H9 (cell line): ENCODE data around the gene RADIL. TPM values are rescaled to one million over a fixed set of nuclear protein-coding genes. Genes with fewer than 3 reads are reported as not detected.

Experiments used
- DNase-seq: peaks from one replicate; pipeline ENCODE4 v3.0.0-alpha.2; 2017
- H2AFZ ChIP-seq: one replicate; pipeline ENCODE4 v1.6.1; 2013; ENCODE audit warnings: mild to moderate bottlenecking, low read length, control low read depth, moderate library complexity
- H2AK5ac ChIP-seq: 2 replicates; pipeline ENCODE4 v1.6.1; 2013; ENCODE audit warnings: low read length, control low read depth, mixed read lengths; ENCODE audit not compliant: insufficient read length
- H2BK120ac ChIP-seq: one replicate; pipeline ENCODE4 v1.6.1; 2013; ENCODE audit warnings: low read depth, mild to moderate bottlenecking, low read length, control low read depth, inconsistent platforms; ENCODE audit not compliant: poor library complexity, severe bottlenecking
- H2BK12ac ChIP-seq: 2 replicates; pipeline ENCODE4 v1.6.1; 2013; ENCODE audit warnings: low read length, control low read depth, mixed read lengths, low read depth; ENCODE audit not compliant: insufficient read length
- H2BK15ac ChIP-seq: 2 replicates; pipeline ENCODE4 v1.6.1; 2013; ENCODE audit warnings: low read depth, low read length, control low read depth
- H2BK20ac ChIP-seq: one replicate; pipeline ENCODE4 v1.6.1; 2013; ENCODE audit warnings: low read depth, mild to moderate bottlenecking, low read length, control low read depth, inconsistent platforms; ENCODE audit not compliant: poor library complexity, severe bottlenecking
- H2BK5ac ChIP-seq: 2 replicates; pipeline ENCODE4 v1.6.1; 2013; ENCODE audit warnings: low read length, control low read depth, mixed read lengths; ENCODE audit not compliant: insufficient read length
- H3K14ac ChIP-seq: 2 replicates; pipeline ENCODE4 v1.6.1; 2013; ENCODE audit warnings: low read length, control low read depth; ENCODE audit not compliant: insufficient read depth
- H3K18ac ChIP-seq: 2 replicates; pipeline ENCODE4 v1.6.1; 2013; ENCODE audit warnings: low read depth, mild to moderate bottlenecking, mixed read lengths, low read length, control low read depth; ENCODE audit not compliant: insufficient read length
- H3K23ac ChIP-seq: 2 replicates; pipeline ENCODE4 v1.6.1; 2013; ENCODE audit warnings: low read length, control low read depth, mixed read lengths, low read depth; ENCODE audit not compliant: insufficient read length
- H3K23me2 ChIP-seq: 2 replicates; pipeline ENCODE4 v1.6.1; 2013; ENCODE audit warnings: low read depth, mild to moderate bottlenecking, mixed read lengths, low read length, control low read depth; ENCODE audit not compliant: insufficient read length, poor library complexity, severe bottlenecking
- H3K27ac ChIP-seq: 2 replicates; pipeline ENCODE4 v1.5.1; 2013; ENCODE audit warnings: low read length, control low read depth, mixed read lengths, low read depth; ENCODE audit not compliant: insufficient read length
- H3K27me3 ChIP-seq: 2 replicates; pipeline ENCODE4 v1.6.1; 2013; ENCODE audit warnings: low read length, control low read depth, inconsistent platforms; ENCODE audit not compliant: insufficient read depth
- H3K4ac ChIP-seq: 2 replicates; pipeline ENCODE4 v1.6.1; 2013; ENCODE audit warnings: low read depth, mild to moderate bottlenecking, control low read depth, inconsistent platforms, low read length, moderate library complexity
- H3K4me1 ChIP-seq: 2 replicates; pipeline ENCODE4 v1.6.1; 2013; ENCODE audit warnings: low read length, control low read depth, inconsistent platforms; ENCODE audit not compliant: insufficient read depth
- H3K4me2 ChIP-seq: 2 replicates; pipeline ENCODE4 v1.6.1; 2013; ENCODE audit warnings: low read length, control low read depth, mixed read lengths; ENCODE audit not compliant: insufficient read length, insufficient read depth
- H3K56ac ChIP-seq: 2 replicates; pipeline ENCODE4 v1.6.1; 2013; ENCODE audit warnings: low read depth, mild to moderate bottlenecking, mixed read lengths, low read length, control low read depth; ENCODE audit not compliant: insufficient read length
- H3K79me1 ChIP-seq: 2 replicates; pipeline ENCODE4 v1.6.1; 2013; ENCODE audit warnings: low read depth, mild to moderate bottlenecking, moderate library complexity, low read length, control low read depth, inconsistent platforms; ENCODE audit not compliant: insufficient read depth, poor library complexity, severe bottlenecking
- H3K79me2 ChIP-seq: 2 replicates; pipeline ENCODE4 v1.6.1; 2013; ENCODE audit warnings: low read length, control low read depth, inconsistent platforms; ENCODE audit not compliant: insufficient read depth
- H3K9ac ChIP-seq: 2 replicates; pipeline ENCODE4 v1.6.1; 2013; ENCODE audit warnings: low read length, control low read depth, mixed read lengths; ENCODE audit not compliant: insufficient read length; ENCODE audit errors: extremely low read depth
- H3K9me3 ChIP-seq: one replicate; pipeline ENCODE4 v1.6.1; 2013; ENCODE audit warnings: low read depth, low read length, inconsistent platforms; ENCODE audit not compliant: control insufficient read depth
- H3T11ph ChIP-seq: one replicate; pipeline ENCODE4 v1.6.1; 2013; ENCODE audit warnings: mild to moderate bottlenecking, low read length, control low read depth, inconsistent platforms
- H4K20me1 ChIP-seq: one replicate; pipeline ENCODE4 v1.6.1; 2013; ENCODE audit not compliant: control insufficient read depth, insufficient read length, insufficient read depth
- H4K5ac ChIP-seq: 2 replicates; pipeline ENCODE4 v1.6.1; 2013; ENCODE audit warnings: low read depth, mild to moderate bottlenecking, mixed read lengths, low read length, control low read depth; ENCODE audit not compliant: insufficient read length
- H4K8ac ChIP-seq: replicated peaks from 2 replicates; pipeline ENCODE4 v1.6.1; 2013; ENCODE audit warnings: low read length, control low read depth, mixed read lengths, low read depth; ENCODE audit not compliant: insufficient read length
- H4K91ac ChIP-seq: 2 replicates; pipeline ENCODE4 v1.6.1; 2013; ENCODE audit warnings: low read depth, mild to moderate bottlenecking, moderate library complexity, mixed read lengths, low read length, control low read depth; ENCODE audit not compliant: insufficient read length
- H3K27ac Mint-ChIP-seq, 3 experiments: 2 replicates in 2 of 3; 3 replicates in 1 of 3; pipeline ENCODE4 v1.8.0; 2020 to 2021; ENCODE audit warnings: mixed read lengths in 3 of 3, mild to moderate bottlenecking in 1 of 3, moderate library complexity in 1 of 3
- H3K27me3 Mint-ChIP-seq: 2 replicates; pipeline ENCODE4 v1.8.0; 2021; ENCODE audit warnings: low read depth, mild to moderate bottlenecking, moderate library complexity, mixed read lengths
- H3K36me3 Mint-ChIP-seq, 3 experiments: 2 replicates in 2 of 3; 3 replicates in 1 of 3; pipeline ENCODE4 v1.8.0; 2020 to 2021; ENCODE audit warnings: low read depth in 3 of 3, mixed read lengths in 3 of 3; ENCODE audit not compliant: insufficient read depth in 1 of 3
- H3K4me1 Mint-ChIP-seq, 2 experiments: 2 replicates each; pipeline ENCODE4 v1.8.0; 2020; ENCODE audit warnings: mixed read lengths in 2 of 2
- H3K4me3 Mint-ChIP-seq, 2 experiments: 2 replicates in 1 of 2; 3 replicates in 1 of 2; pipeline ENCODE4 v1.8.0; 2020 to 2021; ENCODE audit warnings: mild to moderate bottlenecking in 2 of 2, mixed read lengths in 2 of 2, moderate library complexity in 1 of 2
- H3K9me3 Mint-ChIP-seq, 2 experiments: 2 replicates in 1 of 2; 3 replicates in 1 of 2; pipeline ENCODE4 v1.8.0; 2020; ENCODE audit warnings: mild to moderate bottlenecking in 2 of 2, mixed read lengths in 2 of 2, moderate library complexity in 1 of 2
- CTCF ChIP-seq: fragments of 200-600 bp; sonication (generic); conservative IDR thresholded peaks from 3 replicates; pipeline ENCODE4 v1.8.0; 2021; ENCODE audit warnings: antibody characterized with exemption, mild to moderate bottlenecking
- WGBS: extraction: QIAGEN DNeasy Blood & Tissue Kit; methylation state at CpG from one replicate; pipeline ENCODE4 v1.1.7; 2013; ENCODE audit warnings: missing lambda C conversion rate, low lambda C conversion rate, mixed read lengths; ENCODE audit not compliant: insufficient read length; ENCODE audit errors: extremely low coverage; 5-methylcytosine and 5-hydroxymethylcytosine counted together
- total RNA-seq: library from RNA; stranded (reverse); gene quantifications from 2 replicates; pipeline ENCODE4 v1.2.1, GENCODE V29; 2021

Gene RADIL
- total RNA-seq, 1 experiment from 2014 or later, result 4.7 TPM

- no peak overlapping the region for H4K91ac ChIP-seq
- no peak overlapping the region for H3K18ac ChIP-seq
- H2BK15ac ChIP-seq, result no peak overlapping the region
- no peak overlapping the region for H3K4ac ChIP-seq
- Mint-ChIP-seq H3K36me3 (peaks cover 0 to 3% (median 0%) of the 10 kb centered on the region in 3 experiments; a peak in 2 of 7 replicates), H3K9me3 (no peaks in the 10 kb centered on the region), H3K27ac (no peak overlapping the region), H3K4me3 (no peak overlapping the region), H3K4me1 (no peaks in the 10 kb centered on the region), H3K27me3 (no peaks in the 10 kb centered on the region; the same call in 1 of the 2 replicates)
- peak; percentile 23 for DNase-seq
- H4K8ac ChIP-seq, result no peak overlapping the region
- no CpG with 5 or more reads among the region's 14 CpGs for WGBS
- H3K23ac ChIP-seq, result no peak overlapping the region
- no peak for TF ChIP-seq CTCF
- H2BK120ac ChIP-seq, result no peak overlapping the region
- no peaks in the 10 kb centered on the region for H4K20me1 ChIP-seq
- H3K56ac ChIP-seq, result no peak overlapping the region
- H4K5ac ChIP-seq, result no peak overlapping the region
- no peaks in the 10 kb centered on the region for H3K9me3 ChIP-seq
- no peak overlapping the region for H3K14ac ChIP-seq
- no peaks in the 10 kb centered on the region for H3K79me2 ChIP-seq
- no peak overlapping the region for H3T11ph ChIP-seq
- H2BK5ac ChIP-seq, result no peak overlapping the region
- no peak overlapping the region for H3K27ac ChIP-seq
- no peaks in the 10 kb centered on the region for H3K27me3 ChIP-seq
- H2AFZ ChIP-seq, result no peak overlapping the region
- no peak overlapping the region for H2AK5ac ChIP-seq
- no peak overlapping the region for H2BK12ac ChIP-seq
- no peak overlapping the region for H2BK20ac ChIP-seq
- no peaks in the 10 kb centered on the region for H3K4me1 ChIP-seq
- H3K9ac ChIP-seq, result no peak overlapping the region
- no peaks in the 10 kb centered on the region for H3K23me2 ChIP-seq
- H3K4me2 ChIP-seq, result no peak overlapping the region
- H3K79me1 ChIP-seq, result no peaks in the 10 kb centered on the region
Observed at GRCh38 chr7:4823441-4824119, 59.9 kb downstream of the RADIL start.
